ENCODE measurements around the gene FBN2.
A peak's percentile ranks its signal among the peaks of the same experiment; 100 is the strongest.

GRCh38 chr5:128538000-128538249 lies at the start of gene FBN2:
- TF ChIP-seq CTCF (conservative IDR thresholded peaks at IDR 0.05; ENCODE audit: low read depth, low read length) (no peak), RAD21 (IDR thresholded peaks at IDR 0.05; ENCODE audit: low read length) (no peak), POLR2A (IDR thresholded peaks at IDR 0.05; ENCODE audit: low read depth, low read length) (0 out of 2 replicates have a peak, but pooled peaks have one; percentile 3), MXI1 (IDR thresholded peaks at IDR 0.05; ENCODE audit: borderline replicate concordance, low read depth, low read length) (no peak), CEBPB (IDR thresholded peaks at IDR 0.05; ENCODE audit: low read depth, low read length) (no peak), RCOR1 (IDR thresholded peaks at IDR 0.05; ENCODE audit: insufficient replicate concordance, low read length) (no peak)
